Activated T-cell treated with anti-CD3 and anti-CD28 coated beads, Interleukin-2, amount 50 U/mL, for 72 hours (primary cell): ENCODE data around the gene EIF6. TPM values are rescaled to one million over a fixed set of nuclear protein-coding genes. Genes with fewer than 3 reads are reported as not detected.
"Not testable (repeated sequence)": the region's sequence is repeated elsewhere in the genome, so short reads cannot be mapped to it uniquely, and the experiment has no call there.

Experiments used
- ATAC-seq, 2 donors: fragments of 150-1000 bp; cut with Tn5 transposase; replicated peaks in 1 of 2; 2 replicates each; pipeline ENCODE4 v1.10.0; 2021; ENCODE audit warnings: moderate library complexity in 2 of 2, mild to moderate bottlenecking in 1 of 2
- DNase-seq, 2 donors: peaks; one replicate each; pipeline ENCODE4 v3.0.0; 2021 to 2022; ENCODE audit warnings: mixed read lengths in 1 of 2
- H3K27ac Mint-ChIP-seq: one replicate; pipeline ENCODE4 v1.8.0; 2022; ENCODE audit warnings: mild to moderate bottlenecking, moderate library complexity, mixed read lengths
- H3K27me3 Mint-ChIP-seq: one replicate; pipeline ENCODE4 v1.8.0; 2022; ENCODE audit warnings: low read depth, mixed read lengths
- H3K36me3 Mint-ChIP-seq, 2 donors: one replicate each; pipeline ENCODE4 v1.8.0; 2022; ENCODE audit warnings: mixed read lengths in 2 of 2, mild to moderate bottlenecking in 1 of 2; ENCODE audit not compliant: insufficient read depth in 2 of 2
- H3K4me1 Mint-ChIP-seq: one replicate; pipeline ENCODE4 v1.8.0; 2022; ENCODE audit warnings: low read depth, mixed read lengths
- H3K4me3 Mint-ChIP-seq, 2 donors: one replicate each; pipeline ENCODE4 v1.8.0; 2022; ENCODE audit warnings: mild to moderate bottlenecking in 2 of 2, mixed read lengths in 2 of 2, moderate library complexity in 2 of 2
- H3K9me3 Mint-ChIP-seq, 2 donors: one replicate each; pipeline ENCODE4 v1.8.0; 2022; ENCODE audit warnings: mixed read lengths in 2 of 2
- total RNA-seq, 2 donors: library from RNA; stranded (reverse); gene quantifications; one replicate each; pipeline ENCODE4 v1.2.3, GENCODE V29; 2022

Gene EIF6
- total RNA-seq, 2 donors from 2014 or later: 127 to 129 TPM

DNA sequence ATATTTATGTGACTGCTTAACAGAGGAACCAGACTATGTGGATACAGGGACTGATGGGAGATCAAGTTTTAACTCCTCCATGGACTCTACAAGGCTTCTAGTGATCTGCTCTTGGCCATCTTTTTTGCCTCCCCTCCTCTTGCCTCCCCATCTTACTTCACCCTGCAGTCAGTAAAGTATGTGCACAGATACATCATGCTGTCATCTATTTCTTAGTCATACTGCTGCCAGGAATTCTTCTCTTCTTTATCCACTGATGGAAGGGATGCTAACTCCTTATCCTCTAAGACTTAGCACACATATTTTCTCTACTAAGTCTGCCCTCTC, 35.3 kb upstream of the EIF6 start:
- ATAC-seq: no peak
- no peak overlapping the region for H3K27ac Mint-ChIP-seq
- H3K27me3 Mint-ChIP-seq: no peaks in the 10 kb centered on the region
- no peak for DNase-seq
- H3K9me3 Mint-ChIP-seq: no peaks in the 10 kb centered on the region
- H3K4me1 Mint-ChIP-seq: peaks cover 47% of the 10 kb centered on the region
- no peak overlapping the region for H3K4me3 Mint-ChIP-seq
- H3K36me3 Mint-ChIP-seq: no peaks in the 10 kb centered on the region

- H3K36me3 Mint-ChIP-seq: no peaks in the 10 kb centered on the region
- no peak for ATAC-seq
- H3K9me3 Mint-ChIP-seq: no peaks in the 10 kb centered on the region
- peaks cover 52% of the 10 kb centered on the region for H3K4me1 Mint-ChIP-seq
- DNase-seq: no peak
- no peak overlapping the region for H3K4me3 Mint-ChIP-seq
- H3K27me3 Mint-ChIP-seq: no peaks in the 10 kb centered on the region
- peak overlapping the region; percentile 53 for H3K27ac Mint-ChIP-seq
Measured at GRCh38 chr20:35319192-35319870, 34.8 kb upstream of the EIF6 start.

DNA sequence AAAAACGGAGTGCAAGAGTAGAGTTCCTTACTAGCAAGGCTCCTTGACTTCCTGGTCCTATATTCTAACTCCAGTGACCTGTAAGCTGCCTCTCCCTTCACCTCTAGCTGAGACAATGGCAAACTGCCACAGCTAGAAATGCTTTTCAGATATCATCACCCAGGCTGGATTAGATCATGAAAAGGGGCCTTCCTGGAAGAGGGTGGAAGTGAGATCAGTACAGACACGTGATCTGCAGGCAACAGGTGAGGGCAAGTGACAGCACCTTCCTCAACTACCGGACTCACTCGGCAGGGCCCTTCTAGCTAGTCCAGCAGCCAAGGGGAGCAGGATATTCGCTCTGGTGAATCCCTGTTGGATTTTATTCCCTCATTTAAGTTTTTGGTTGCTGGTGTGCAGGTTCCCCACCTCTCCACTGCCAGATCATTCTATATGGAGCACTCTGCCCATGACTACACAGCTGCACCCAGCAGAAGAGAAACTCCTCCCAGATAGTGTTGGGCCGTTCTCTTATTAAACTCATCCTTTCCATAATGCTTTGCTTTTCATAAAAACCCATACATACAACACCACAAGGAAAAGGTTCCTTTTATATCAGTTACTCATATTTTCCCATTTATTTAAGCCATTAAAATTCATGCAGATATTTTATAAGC, 34.1 kb upstream of the EIF6 start:
- peak overlapping the region; percentile 53 for H3K27ac Mint-ChIP-seq
- H3K4me3 Mint-ChIP-seq: no peak overlapping the region
- H3K4me1 Mint-ChIP-seq: peaks cover 59% of the 10 kb centered on the region
- no peaks in the 10 kb centered on the region for H3K36me3 Mint-ChIP-seq
- no peaks in the 10 kb centered on the region for H3K9me3 Mint-ChIP-seq
- H3K27me3 Mint-ChIP-seq: no peaks in the 10 kb centered on the region
- ATAC-seq: peak; percentile 54 to 55
- DNase-seq: no peak

- Mint-ChIP-seq H3K27me3 (no peaks in the 10 kb centered on the region), H3K9me3 (no peaks in the 10 kb centered on the region), H3K4me1 (peaks cover 59% of the 10 kb centered on the region), H3K4me3 (peak overlapping the region in 1 of 2 donors; percentile 5), H3K36me3 (no peaks in the 10 kb centered on the region), H3K27ac (peak overlapping the region; percentile 32)
- ATAC-seq (no peak), DNase-seq (no peak)
Measured at GRCh38 chr20:35317416-35318210, 33.0 kb upstream of the EIF6 start.

GRCh38 chr20:35316086-35316485, 31.5 kb upstream of the EIF6 start:
- Mint-ChIP-seq H3K36me3 (peaks cover 0 to under 1% of the 10 kb centered on the region in 2 donors), H3K9me3 (no peaks in the 10 kb centered on the region), H3K27me3 (no peaks in the 10 kb centered on the region), H3K27ac (peak overlapping the region; percentile 58), H3K4me1 (peaks cover 75% of the 10 kb centered on the region), H3K4me3 (no peak overlapping the region)
- DNase-seq: no peak
- ATAC-seq: peak in 1 of 2 donors; percentile 19

- DNase-seq, H3K4me3 Mint-ChIP-seq, H3K27me3 Mint-ChIP-seq, ATAC-seq, H3K36me3 Mint-ChIP-seq, H3K9me3 Mint-ChIP-seq, H3K27ac Mint-ChIP-seq: not testable (repeated sequence)
- H3K4me1 Mint-ChIP-seq: peaks cover 79% of the 10 kb centered on the region
Measured at GRCh38 chr20:35315632-35316020, 31.1 kb upstream of the EIF6 start.

DNA sequence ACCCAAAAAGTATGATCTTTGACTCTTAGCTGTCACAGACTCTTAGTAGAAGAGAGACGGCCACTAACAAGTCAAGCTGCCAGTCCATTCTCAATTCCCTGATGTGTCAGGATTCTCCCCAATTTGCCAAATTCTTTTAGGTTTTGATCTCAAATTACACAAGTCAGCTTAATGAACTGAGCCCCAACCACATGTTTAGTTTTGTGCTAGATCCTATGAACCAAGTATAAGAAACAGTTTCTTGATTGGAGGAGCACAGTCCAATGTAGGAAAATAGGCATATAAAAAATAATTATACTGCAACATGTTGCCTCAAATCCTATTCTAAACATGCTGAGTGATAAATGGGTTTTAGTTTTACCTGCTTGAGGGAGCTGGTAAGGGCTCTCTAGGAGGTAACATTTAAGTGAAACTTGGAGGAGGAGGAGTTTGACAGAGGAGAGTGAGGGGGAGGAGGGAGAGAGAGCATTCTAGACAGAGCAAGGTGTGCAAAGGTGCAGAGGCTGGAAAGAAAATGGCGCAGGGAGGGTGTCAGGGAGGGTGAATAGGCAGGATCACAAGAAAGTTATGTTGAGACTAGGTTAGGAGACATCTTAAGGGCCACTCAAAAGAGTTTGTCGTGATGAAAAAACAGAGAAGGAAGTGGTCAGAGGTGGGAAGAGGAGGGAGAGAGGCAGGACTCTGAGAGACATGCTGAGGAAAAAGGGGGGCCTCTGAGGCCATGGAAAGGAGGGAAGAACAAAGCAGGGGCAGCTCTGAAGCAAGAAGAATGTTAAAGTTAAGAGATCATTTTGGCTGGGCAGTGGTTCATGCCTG, 30.5 kb upstream of the EIF6 start:
- peak overlapping the region; percentile 35 to 44 for H3K4me3 Mint-ChIP-seq
- peak in 1 of 2 donors; percentile 18 for ATAC-seq

DNA sequence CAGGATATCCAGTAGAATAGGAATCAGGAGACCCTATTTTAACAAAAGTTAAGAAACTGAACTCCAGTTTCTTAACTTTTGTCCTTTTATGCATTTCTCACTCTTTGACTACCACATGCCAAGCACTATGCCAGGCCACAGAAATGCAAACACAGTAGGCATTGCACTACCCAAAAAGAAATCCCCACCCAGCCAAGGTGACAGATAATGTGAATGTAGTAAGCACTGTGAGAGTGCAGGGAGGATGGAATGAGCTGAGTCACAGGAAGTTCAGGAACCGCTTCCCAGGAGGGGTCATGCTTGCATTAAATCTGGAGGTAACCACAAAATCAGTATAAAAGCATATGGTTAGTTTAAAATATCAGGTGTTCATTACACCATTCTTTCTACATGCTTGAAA, 27.7 kb upstream of the EIF6 start:
- Mint-ChIP-seq H3K27ac (peak overlapping the region; percentile 0), H3K36me3 (peaks cover 0 to 2% of the 10 kb centered on the region in 2 donors)

More for the DNA sequence above, 30.5 kb upstream of the EIF6 start:
- Mint-ChIP-seq H3K27ac (peak overlapping the region; percentile 59), H3K4me1 (peaks cover 79% of the 10 kb centered on the region), H3K27me3 (no peaks in the 10 kb centered on the region), H3K36me3 (peaks cover 0 to 2% of the 10 kb centered on the region in 2 donors), H3K9me3 (no peaks in the 10 kb centered on the region)
- no peak for DNase-seq

GRCh38 chr20:35311822-35312221, 27.2 kb upstream of the EIF6 start:
- DNase-seq: no peak
- Mint-ChIP-seq H3K9me3 (no peaks in the 10 kb centered on the region), H3K27me3 (no peaks in the 10 kb centered on the region), H3K27ac (peak overlapping the region; percentile 5), H3K4me1 (peaks cover 76% of the 10 kb centered on the region), H3K36me3 (peaks cover 0 to 2% of the 10 kb centered on the region in 2 donors), H3K4me3 (peak overlapping the region; percentile 36 to 57)
- ATAC-seq: peak in 1 of 2 donors; percentile 10

More for the DNA sequence above, 27.7 kb upstream of the EIF6 start:
- Mint-ChIP-seq H3K9me3 (no peaks in the 10 kb centered on the region), H3K4me3 (peak overlapping the region; percentile 36 to 57), H3K27me3 (no peaks in the 10 kb centered on the region), H3K4me1 (peaks cover 71% of the 10 kb centered on the region)
- DNase-seq (peak; percentile 54 to 62), ATAC-seq (peak; percentile 77 to 81)

DNA sequence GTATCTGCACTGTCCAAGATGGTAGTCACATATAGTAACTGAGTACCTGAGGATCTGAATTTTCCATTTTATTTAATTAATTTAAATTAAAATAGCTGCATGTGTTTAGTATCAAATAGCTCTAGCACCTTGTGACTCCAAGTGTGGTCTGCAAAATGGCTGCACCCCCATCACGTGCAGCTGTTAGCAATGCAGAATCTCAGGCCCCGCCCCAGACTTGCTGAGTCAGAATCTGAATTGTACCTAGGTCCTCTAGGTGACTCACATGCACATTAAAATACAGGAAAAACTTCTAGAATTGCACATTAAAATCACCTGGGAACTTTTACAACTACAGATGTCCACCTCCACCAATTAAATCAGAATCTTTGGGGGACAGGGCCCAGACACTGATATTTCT, 26.8 kb upstream of the EIF6 start:
- Mint-ChIP-seq H3K4me3 (peak overlapping the region; percentile 36 to 57), H3K9me3 (no peaks in the 10 kb centered on the region), H3K36me3 (peaks cover 0 to 2% of the 10 kb centered on the region in 2 donors), H3K27ac (peak overlapping the region; percentile 5), H3K27me3 (no peaks in the 10 kb centered on the region), H3K4me1 (peaks cover 80% of the 10 kb centered on the region)
- ATAC-seq (peak; percentile 80 to 83), DNase-seq (peak; percentile 87 to 91)

- H3K4me3 Mint-ChIP-seq: no peak overlapping the region
- DNase-seq (no peak), ATAC-seq (no peak)
- H3K4me1 Mint-ChIP-seq: peaks cover 80% of the 10 kb centered on the region
- no peaks in the 10 kb centered on the region for H3K9me3 Mint-ChIP-seq
- peak overlapping the region; percentile 16 for H3K27ac Mint-ChIP-seq
- peaks cover 2% of the 10 kb centered on the region in 2 donors for H3K36me3 Mint-ChIP-seq
- H3K27me3 Mint-ChIP-seq: no peaks in the 10 kb centered on the region
Measured at GRCh38 chr20:35307666-35308653, 23.4 kb upstream of the EIF6 start.
